Psoas muscle (tissue), 8 donors: ENCODE results near the gene NAMPT. TPM values are rescaled to one million over a fixed set of nuclear protein-coding genes. Genes with fewer than 3 reads are reported as not detected.

Experiments
- ATAC-seq, 4 donors: fragments of 200-7000 bp; cut with Tn5 transposase; one replicate each; pipeline ENCODE4 v1.9.1; 2020; ENCODE audit warnings: moderate library complexity in 3 of 4, mild to moderate bottlenecking in 2 of 4
- DNase-seq, 2 donors: peaks; one replicate each; pipeline ENCODE4 v3.0.0-alpha.2; 2020
- H3K27ac ChIP-seq: fragments of 200-600 bp; one replicate; pipeline ENCODE4 v1.8.0; 2022
- H3K27me3 ChIP-seq, 3 donors: fragments of 200-600 bp in 1 of 3; one replicate each; pipeline versions ENCODE4 v1.6.1 to v1.8.0; 2013 to 2022; ENCODE audit warnings: low read length in 2 of 3, mild to moderate bottlenecking in 2 of 3, moderate library complexity in 1 of 3; ENCODE audit not compliant: insufficient read depth in 3 of 3
- H3K36me3 ChIP-seq, 2 donors: fragments of 200-600 bp in 1 of 2; one replicate each; pipeline versions ENCODE4 v1.6.1 to v1.8.0; 2013 to 2022; ENCODE audit warnings: low read depth in 1 of 2, mild to moderate bottlenecking in 1 of 2, moderate library complexity in 1 of 2; ENCODE audit not compliant: insufficient read depth in 1 of 2
- H3K4me1 ChIP-seq: fragments of 200-600 bp; one replicate; pipeline ENCODE4 v1.8.0; 2022
- H3K4me3 ChIP-seq: fragments of 200-600 bp; one replicate; pipeline ENCODE4 v1.8.0; 2022; ENCODE audit warnings: mild to moderate bottlenecking
- H3K9me3 ChIP-seq: fragments of 200-600 bp; one replicate; pipeline ENCODE4 v1.8.0; 2022
- CTCF ChIP-seq: fragments of 200-600 bp; IDR thresholded peaks from one replicate; pipeline ENCODE4 v1.8.0; 2022; ENCODE audit warnings: antibody characterized with exemption
- WGBS, 3 donors: extraction: QIAGEN DNeasy Blood & Tissue Kit; methylation state at CpG; one replicate each; pipeline versions ENCODE4 v1.1.6 to v1.1.7; 2013; 5-methylcytosine and 5-hydroxymethylcytosine counted together
- intact Hi-C, 2 donors: fragments of 100-400 bp; cut with DNase I; formaldehyde crosslinking; loops; one replicate each; pipeline versions ENCODE4 v1.11.0 to v1.14.2; 2022
- polyA plus RNA-seq, 3 donors: library from polyadenylated mRNA; stranded (reverse); fragments of 200-250 nt; gene quantifications; one replicate each; pipeline ENCODE4 v1.2.3, GENCODE V29; 2013
- total RNA-seq, 4 donors: library from RNA; stranded (reverse); fragmentation: NEBNext Ultra II Directional in 2 of 4; extraction: Animal tissue kit (Norgen Biotek cat#: 25700) in 2 of 4; gene quantifications; one replicate each; pipeline versions ENCODE4 v1.2.1 to v1.2.4, GENCODE V29; 2021 to 2023
- donor health status: healthy with polysubstance abuse.
- donor health status: DM: no; HTN: no; CAD: no; lungs with moderate emphysema.
- donor health status: Bipolar disorder and iron deficiency.
- donor health status: healthy.
- donor health status: DM: yes; HTN: yes; CAD: no.
- donor health status: DM: no; HTN: no; CAD: no.
- donor health status: DM: no; HTN: no; CAD: no.
- donor health status: DM: yes; HTN: yes; CAD: no.

The NAMPT gene
- total and polyA plus RNA-seq, 7 donors, result 57.2 to 401 (median 130) TPM

- Histone ChIP-seq H3K4me3 (no peak overlapping the region), H3K27ac (no peak overlapping the region), H3K27me3 (peaks cover 0 to 7% (median 0%) of the 10 kb centered on the region in 3 donors), H3K36me3 (no peaks in the 10 kb centered on the region), H3K9me3 (no peaks in the 10 kb centered on the region), H3K4me1 (no peaks in the 10 kb centered on the region)
- no peak for DNase-seq
- ATAC-seq, result no peak
- TF ChIP-seq CTCF, result no peak
- intact Hi-C loops, result no loop called here
- 86 to 90% (median 86%) methylated on average over 5 of the region's 5 CpGs for WGBS, 3 donors
Measured at GRCh38 chr7:106290319-106290718, 5.5 kb upstream of the NAMPT start.

- H3K27ac ChIP-seq, result no peak overlapping the region
- WGBS, 3 donors, result 0 to 44% (median 25%) methylated on average over 1 of the region's 1 CpG
- no peaks in the 10 kb centered on the region for H3K4me1 ChIP-seq
- no peaks in the 10 kb centered on the region for H3K9me3 ChIP-seq
- intact Hi-C loops, result loop anchor here (5.0 to 10.0 kb wide), 5 partner anchors 115 to 875 kb away; partner anchors contain the start of gene HBP1 (in 1 of the 2)
- peaks cover 0 to 7% (median 0%) of the 10 kb centered on the region in 3 donors for H3K27me3 ChIP-seq
- ATAC-seq, result no peak
- TF ChIP-seq CTCF, result no peak
- H3K4me3 ChIP-seq, result no peak overlapping the region
- no peaks in the 10 kb centered on the region for H3K36me3 ChIP-seq
- DNase-seq, result no peak
Measured at GRCh38 chr7:106289848-106290247, 5.1 kb upstream of the NAMPT start.

- no peak overlapping the region for H3K4me3 ChIP-seq
- no peak for ATAC-seq
Measured at GRCh38 chr7:106288263-106288662, 3.5 kb upstream of the NAMPT start.

GRCh38 chr7:106287786-106288185 lies 3.0 kb upstream of the NAMPT start:
- intact Hi-C loops, result loop anchor here (5.0 to 10.0 kb wide), 5 partner anchors 113 to 877 kb away; partner anchors contain the start of gene HBP1 (in 1 of the 2)
- 64 to 78% (median 69%) methylated on average over 3 of the region's 3 CpGs for WGBS, 3 donors

More at GRCh38 chr7:106288263-106288662, 3.5 kb upstream of the NAMPT start:
- 79 to 81% (median 80%) methylated on average over 7 of the region's 7 CpGs for WGBS, 3 donors
- Histone ChIP-seq H3K4me1 (peaks cover under 1% of the 10 kb centered on the region), H3K27ac (no peak overlapping the region), H3K9me3 (no peaks in the 10 kb centered on the region), H3K27me3 (peaks cover 0 to 7% (median 0%) of the 10 kb centered on the region in 3 donors), H3K36me3 (no peaks in the 10 kb centered on the region)
- no peak for TF ChIP-seq CTCF
- intact Hi-C loops, result loop anchor here (5.0 to 10.0 kb wide), 5 partner anchors 113 to 877 kb away; partner anchors contain the start of gene HBP1 (in 1 of the 2)
- DNase-seq, result no peak

More at GRCh38 chr7:106287786-106288185, 3.0 kb upstream of the NAMPT start:
- H3K27ac ChIP-seq, result no peak overlapping the region
- H3K4me1 ChIP-seq, result peaks cover 5% of the 10 kb centered on the region
- no peak for TF ChIP-seq CTCF
- H3K27me3 ChIP-seq, result peaks cover 0 to 7% (median 0%) of the 10 kb centered on the region in 3 donors
- H3K4me3 ChIP-seq, result no peak overlapping the region
- DNase-seq, result no peak
- H3K36me3 ChIP-seq, result no peaks in the 10 kb centered on the region
- ATAC-seq, result no peak
- no peaks in the 10 kb centered on the region for H3K9me3 ChIP-seq
